A673 (cell line): Measurements from ENCODE around the gene LAMA3. TPM values are rescaled to one million over a fixed set of nuclear protein-coding genes. Genes with fewer than 3 reads are reported as not detected.
A peak's percentile ranks its signal among the peaks of the same experiment; 100 is the strongest.

ENCODE experiments used
- BruUV-seq: library from RNA; stranded (reverse); fragments of 400-500 nt; replicated peaks from 2 replicates; lab custom pipeline; 2021; lab: Mats Ljungman, UMichigan
- CTCF ChIA-PET: fragments of 300-600 bp; sonication (Branson Sonifier 250); formaldehyde crosslinking; loops from one replicate; lab custom pipeline; 2022; ENCODE audit warnings: antibody characterized with exemption; lab: Charles Lee
- POLR2A ChIA-PET: fragments of 300-600 bp; sonication (Branson Sonifier 250); formaldehyde crosslinking; loops from one replicate; lab custom pipeline; 2022; ENCODE audit warnings: antibody characterized with exemption; ENCODE audit not compliant: low non-redundant PET; lab: Charles Lee
- DNase-seq: peaks from one replicate; pipeline ENCODE4 v3.0.0-alpha.2; 2015; ENCODE audit warnings: low spot score
- H3K27ac ChIP-seq: fragments of 200-600 bp; sonication (generic); 2 replicates; pipeline ENCODE4 v1.5.1; 2016; ENCODE audit warnings: mixed run types, low read depth, mild to moderate bottlenecking, mixed read lengths, antibody characterized with exemption, low read length; ENCODE audit not compliant: poor library complexity, severe bottlenecking
- H3K27me3 ChIP-seq: fragments of 200-600 bp; sonication (generic); replicated peaks from 2 replicates; pipeline ENCODE4 v1.6.1; 2017; ENCODE audit warnings: mixed run types, low read depth, mild to moderate bottlenecking, mixed read lengths, antibody characterized with exemption, low read length; ENCODE audit not compliant: insufficient read depth, poor library complexity
- H3K36me3 ChIP-seq: fragments of 200-600 bp; sonication (generic); 2 replicates; pipeline ENCODE4 v1.6.1; 2016; ENCODE audit warnings: mixed run types, mild to moderate bottlenecking, mixed read lengths, antibody characterized with exemption, low read length; ENCODE audit not compliant: insufficient read depth, poor library complexity, severe bottlenecking
- H3K4me1 ChIP-seq: fragments of 200-600 bp; sonication (generic); 2 replicates; pipeline ENCODE4 v1.6.1; 2017; ENCODE audit warnings: mixed run types, mild to moderate bottlenecking, mixed read lengths, antibody characterized with exemption, low read length; ENCODE audit not compliant: insufficient read depth, poor library complexity, severe bottlenecking
- H3K4me3 ChIP-seq: fragments of 200-600 bp; sonication (generic); 2 replicates; pipeline ENCODE4 v1.5.1; 2016; ENCODE audit warnings: low read depth, mixed run types, mild to moderate bottlenecking, mixed read lengths, low read length; ENCODE audit not compliant: poor library complexity, severe bottlenecking
- H3K9me3 ChIP-seq: fragments of 200-600 bp; sonication (generic); 2 replicates; pipeline ENCODE4 v1.6.1; 2016; ENCODE audit warnings: mixed run types, low read depth, mild to moderate bottlenecking, mixed read lengths, antibody characterized with exemption, low read length; ENCODE audit not compliant: poor library complexity, severe bottlenecking
- EZH2 ChIP-seq: fragments of 200-600 bp; sonication (generic); IDR thresholded peaks from 2 replicates; pipeline ENCODE4 v1.6.1; 2017; ENCODE audit warnings: borderline replicate concordance, low read depth, mild to moderate bottlenecking, mixed read lengths, antibody characterized with exemption, low read length; ENCODE audit not compliant: poor library complexity, severe bottlenecking
- intact Hi-C: fragments of 100-400 bp; cut with micrococcal nuclease; formaldehyde crosslinking; loops from one replicate; pipeline ENCODE4 v1.10.0; 2022; ENCODE audit not compliant: unreplicated experiment
- total RNA-seq: library from RNA; stranded (reverse); gene quantifications from 2 replicates; pipeline ENCODE4 v1.2.3, GENCODE V29; 2021
- TF ChIP-seq, protein P1 (sequence below): fragments of 300-800, 200-600 bp; sonication (generic); conservative IDR thresholded peaks from 2 replicates; pipeline ENCODE4 v1.5.1; 2017; ENCODE audit warnings: low read depth, mild to moderate bottlenecking, antibody characterized with exemption, low read length, moderate library complexity, mixed read lengths

LAMA3 gene
- total RNA-seq, 1 experiment from 2014 or later: 2.7 TPM

DNA sequence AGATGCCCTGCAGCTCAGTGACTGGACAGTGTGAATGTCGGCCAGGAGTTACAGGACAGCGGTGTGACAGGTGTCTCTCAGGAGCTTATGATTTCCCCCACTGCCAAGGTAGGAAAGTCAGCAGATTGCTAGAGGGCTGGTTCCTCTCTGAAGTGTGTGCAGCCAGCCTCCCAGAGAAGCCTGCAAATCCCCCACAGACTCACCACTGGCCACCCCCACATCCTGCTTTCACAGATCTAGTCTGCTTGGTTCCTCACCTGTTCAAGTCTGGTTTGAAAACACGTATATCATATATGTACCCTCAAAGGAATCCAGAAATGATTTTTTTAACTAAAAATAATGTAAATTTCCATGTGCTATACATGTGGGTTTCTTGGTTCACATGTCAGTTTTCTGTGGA, 121.1 kb downstream of the LAMA3 start:
- H3K4me1 ChIP-seq: no peaks in the 10 kb centered on the region
- intact Hi-C loops: loop anchor here (2.0 to 5.0 kb wide), 2 partner anchors 108 to 188 kb away; no protein-coding TSS in a partner anchor
- no peak for DNase-seq
- no peak for TF ChIP-seq EZH2
- TF ChIP-seq, protein P1, sequence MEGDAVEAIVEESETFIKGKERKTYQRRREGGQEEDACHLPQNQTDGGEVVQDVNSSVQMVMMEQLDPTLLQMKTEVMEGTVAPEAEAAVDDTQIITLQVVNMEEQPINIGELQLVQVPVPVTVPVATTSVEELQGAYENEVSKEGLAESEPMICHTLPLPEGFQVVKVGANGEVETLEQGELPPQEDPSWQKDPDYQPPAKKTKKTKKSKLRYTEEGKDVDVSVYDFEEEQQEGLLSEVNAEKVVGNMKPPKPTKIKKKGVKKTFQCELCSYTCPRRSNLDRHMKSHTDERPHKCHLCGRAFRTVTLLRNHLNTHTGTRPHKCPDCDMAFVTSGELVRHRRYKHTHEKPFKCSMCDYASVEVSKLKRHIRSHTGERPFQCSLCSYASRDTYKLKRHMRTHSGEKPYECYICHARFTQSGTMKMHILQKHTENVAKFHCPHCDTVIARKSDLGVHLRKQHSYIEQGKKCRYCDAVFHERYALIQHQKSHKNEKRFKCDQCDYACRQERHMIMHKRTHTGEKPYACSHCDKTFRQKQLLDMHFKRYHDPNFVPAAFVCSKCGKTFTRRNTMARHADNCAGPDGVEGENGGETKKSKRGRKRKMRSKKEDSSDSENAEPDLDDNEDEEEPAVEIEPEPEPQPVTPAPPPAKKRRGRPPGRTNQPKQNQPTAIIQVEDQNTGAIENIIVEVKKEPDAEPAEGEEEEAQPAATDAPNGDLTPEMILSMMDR: no peak
- POLR2A ChIA-PET: no interaction called here
- H3K27ac ChIP-seq: no peak overlapping the region
- H3K4me3 ChIP-seq: no peak overlapping the region
- no peaks in the 10 kb centered on the region for H3K9me3 ChIP-seq
- CTCF ChIA-PET: no interaction called here
- H3K27me3 ChIP-seq: no peaks in the 10 kb centered on the region
- no TSS peak for BruUV-seq
- no peaks in the 10 kb centered on the region for H3K36me3 ChIP-seq

DNA sequence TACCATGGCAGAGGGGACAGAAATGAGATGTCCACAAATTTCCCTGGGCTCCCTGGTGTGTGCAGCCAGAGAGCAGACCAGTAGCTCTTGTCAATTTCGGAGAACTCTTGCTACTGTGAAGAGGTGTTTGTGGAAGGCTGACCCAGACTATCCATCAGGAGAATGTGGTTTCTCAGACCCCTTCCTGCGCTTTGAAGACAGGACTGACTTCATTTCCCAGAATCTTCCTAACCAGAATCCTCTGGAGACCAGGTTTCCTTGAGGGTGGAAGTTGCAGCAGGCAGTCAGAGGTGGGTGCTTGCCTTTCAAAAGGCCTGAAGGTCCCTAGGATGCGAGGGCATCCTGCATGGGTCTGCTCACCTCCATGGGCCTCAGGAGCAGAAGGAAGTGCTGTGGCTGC, 121.9 kb downstream of the LAMA3 start:
- Histone ChIP-seq H3K4me3 (no peak overlapping the region), H3K36me3 (no peaks in the 10 kb centered on the region), H3K27me3 (no peaks in the 10 kb centered on the region), H3K4me1 (no peaks in the 10 kb centered on the region), H3K9me3 (no peaks in the 10 kb centered on the region), H3K27ac (no peak overlapping the region)
- intact Hi-C loops: loop anchor here (2.0 to 5.0 kb wide), 2 partner anchors 109 to 188 kb away; no protein-coding TSS in a partner anchor
- no TSS peak for BruUV-seq
- DNase-seq: no peak
- no peak for TF ChIP-seq EZH2
- TF ChIP-seq, protein P1: no peak
- POLR2A ChIA-PET: no interaction called here
- CTCF ChIA-PET: interaction anchor here (0.9 kb wide), 1 partner anchor 189 kb away, joined by 4 read pairs; no protein-coding TSS in a partner anchor

DNA sequence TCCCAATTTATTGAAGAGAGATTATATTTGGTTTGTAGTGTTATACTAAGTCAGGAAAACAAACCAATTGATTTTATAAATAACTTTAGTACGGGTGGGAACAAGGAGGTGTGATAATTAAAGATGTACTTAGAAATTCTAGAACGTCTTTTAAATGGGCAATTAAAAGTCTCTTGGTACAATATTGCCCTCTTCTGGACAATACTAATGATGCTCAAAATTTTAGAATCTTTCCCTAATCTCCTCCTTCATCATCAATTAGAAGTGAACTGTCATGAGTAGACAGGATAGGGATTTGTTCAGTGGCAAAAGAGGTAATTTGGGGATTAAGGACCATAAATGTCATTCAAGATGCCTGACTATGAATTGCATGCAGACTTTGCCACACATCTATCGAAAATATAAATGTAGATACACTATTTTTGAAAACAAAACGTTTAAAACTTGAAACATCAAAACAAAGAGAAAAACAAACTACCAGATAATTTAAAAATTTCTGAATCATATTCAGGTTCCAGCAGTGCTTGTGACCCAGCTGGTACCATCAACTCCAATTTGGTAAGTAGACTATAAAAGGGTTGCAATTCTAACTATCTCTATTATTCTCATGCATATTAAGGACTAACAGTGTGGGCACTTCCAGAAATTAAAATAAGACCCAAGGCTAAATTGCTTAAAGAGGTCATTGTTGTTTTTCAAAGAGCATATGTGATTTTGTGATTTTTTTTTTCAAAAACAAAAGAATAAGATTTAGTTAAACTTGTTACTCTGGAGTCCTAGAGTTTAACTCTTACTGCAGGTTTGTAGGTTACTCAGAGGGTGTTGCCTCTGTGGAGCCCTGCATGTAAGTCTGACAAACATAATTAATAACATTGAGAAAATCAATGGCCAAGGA, 123.5 kb downstream of the LAMA3 start:
- BruUV-seq: no TSS peak
- H3K4me3 ChIP-seq: no peak overlapping the region
- H3K27ac ChIP-seq: no peak overlapping the region
- TF ChIP-seq, protein P1: peak; percentile 65
- no peak for TF ChIP-seq EZH2
- H3K9me3 ChIP-seq: no peaks in the 10 kb centered on the region
- POLR2A ChIA-PET: no interaction called here
- no peaks in the 10 kb centered on the region for H3K27me3 ChIP-seq
- CTCF ChIA-PET: no interaction called here
- no peaks in the 10 kb centered on the region for H3K36me3 ChIP-seq
- no peaks in the 10 kb centered on the region for H3K4me1 ChIP-seq
- peak; percentile 66 for DNase-seq
- intact Hi-C loops: loop anchor here (1.0 to 5.0 kb wide), 3 partner anchors 110 to 306 kb away; no protein-coding TSS in a partner anchor
